CD14-positive monocyte (primary cell): ENCODE data around the gene TBCK. TPM values are rescaled to one million over a fixed set of nuclear protein-coding genes. Genes with fewer than 3 reads are reported as not detected.

Source experiments
- DNase-seq, 3 donors: peaks; one replicate each; pipeline ENCODE4 v3.0.0-alpha.2; 2011 to 2022
- H2AFZ ChIP-seq: 2 replicates; pipeline ENCODE4 v1.6.0; 2012; ENCODE audit warnings: mild to moderate bottlenecking, low read depth, low read length, inconsistent platforms; ENCODE audit not compliant: insufficient read depth, poor library complexity, severe bottlenecking
- H3K27ac ChIP-seq, 2 donors: 1 replicate in 1 of 2; 2 replicates in 1 of 2; pipeline ENCODE4 v1.5.1; 2012 to 2013; ENCODE audit warnings: low read length in 2 of 2, control low read depth in 1 of 2, inconsistent platforms in 1 of 2, low read depth in 1 of 2, mild to moderate bottlenecking in 1 of 2
- H3K27me3 ChIP-seq, 2 donors: one replicate each; pipeline versions ENCODE4 v1.6.0 to v1.6.1; 2011 to 2013; ENCODE audit warnings: low read length in 2 of 2; ENCODE audit not compliant: control insufficient read depth in 2 of 2, insufficient read depth in 2 of 2
- H3K36me3 ChIP-seq, 2 donors: replicated peaks in 1 of 2; 1 replicate in 1 of 2; 2 replicates in 1 of 2; pipeline versions ENCODE4 v1.5.1 to v1.6.1; 2012 to 2013; ENCODE audit warnings: low read length in 2 of 2, control low read depth in 1 of 2, inconsistent platforms in 1 of 2, mild to moderate bottlenecking in 1 of 2; ENCODE audit not compliant: insufficient read depth in 2 of 2, control insufficient read depth in 1 of 2
- H3K4me1 ChIP-seq, 2 donors: 1 replicate in 1 of 2; 2 replicates in 1 of 2; pipeline versions ENCODE4 v1.5.1 to v1.6.1; 2012 to 2013; ENCODE audit warnings: low read length in 2 of 2, control low read depth in 1 of 2, inconsistent platforms in 1 of 2, mild to moderate bottlenecking in 1 of 2, moderate library complexity in 1 of 2; ENCODE audit not compliant: insufficient read depth in 2 of 2, control insufficient read depth in 1 of 2
- H3K4me2 ChIP-seq: replicated peaks from 2 replicates; pipeline ENCODE3; 2012; ENCODE audit warnings: low read length, moderate library complexity, mild to moderate bottlenecking; ENCODE audit not compliant: poor library complexity, severe bottlenecking; ENCODE audit errors: extremely low read depth
- H3K4me3 ChIP-seq, 3 experiments: fragments of 200-600 bp in 1 of 3; sonication (generic) in 1 of 3; replicated peaks in 1 of 3; 1 replicate in 2 of 3; 2 replicates in 1 of 3; pipeline ENCODE4 v1.5.1; 2011 to 2013; ENCODE audit warnings: low read length in 3 of 3, mild to moderate bottlenecking in 3 of 3, control low read depth in 2 of 3, low read depth in 2 of 3, inconsistent platforms in 1 of 3, moderate library complexity in 1 of 3
- H3K79me2 ChIP-seq: 2 replicates; pipeline ENCODE4 v1.6.0; 2012; ENCODE audit warnings: mild to moderate bottlenecking, control low read depth, inconsistent platforms, low read length, moderate library complexity; ENCODE audit not compliant: insufficient read depth
- H3K9ac ChIP-seq: 2 replicates; pipeline ENCODE4 v1.6.0; 2017; ENCODE audit warnings: low read length, mild to moderate bottlenecking; ENCODE audit not compliant: insufficient read depth, poor library complexity, severe bottlenecking
- H3K9me3 ChIP-seq, 2 donors: replicated peaks in 1 of 2; 1 replicate in 1 of 2; 2 replicates in 1 of 2; pipeline versions ENCODE4 v1.5.1 to v1.6.1; 2012 to 2013; ENCODE audit warnings: low read length in 2 of 2, control low read depth in 1 of 2; ENCODE audit not compliant: control insufficient read depth in 1 of 2, insufficient read depth in 1 of 2
- H4K20me1 ChIP-seq: 2 replicates; pipeline ENCODE4 v1.6.0; 2012; ENCODE audit warnings: mild to moderate bottlenecking, low read length, control low read depth, moderate library complexity; ENCODE audit not compliant: insufficient read depth
- H3K27ac Mint-ChIP-seq, 7 donors: one replicate each; pipeline ENCODE4 v1.8.0; 2020; ENCODE audit warnings: mild to moderate bottlenecking in 7 of 7, mixed read lengths in 7 of 7, moderate library complexity in 6 of 7, inconsistent platforms in 2 of 7
- H3K27me3 Mint-ChIP-seq, 3 donors: one replicate each; pipeline ENCODE4 v1.8.0; 2021 to 2022; ENCODE audit warnings: low read depth in 3 of 3, mild to moderate bottlenecking in 3 of 3, mixed read lengths in 3 of 3, moderate library complexity in 3 of 3, inconsistent platforms in 1 of 3
- H3K36me3 Mint-ChIP-seq, 2 donors: one replicate each; pipeline ENCODE4 v1.8.0; 2020; ENCODE audit warnings: mixed read lengths in 2 of 2, inconsistent platforms in 1 of 2, mild to moderate bottlenecking in 1 of 2
- H3K4me1 Mint-ChIP-seq: one replicate; pipeline ENCODE4 v1.8.0; 2020; ENCODE audit warnings: mild to moderate bottlenecking, mixed read lengths
- H3K4me3 Mint-ChIP-seq, 2 donors: one replicate each; pipeline ENCODE4 v1.8.0; 2020; ENCODE audit warnings: mild to moderate bottlenecking in 2 of 2, mixed read lengths in 2 of 2, moderate library complexity in 1 of 2
- H3K9me3 Mint-ChIP-seq, 7 donors: one replicate each; pipeline ENCODE4 v1.8.0; 2020 to 2022; ENCODE audit warnings: mixed read lengths in 7 of 7, mild to moderate bottlenecking in 6 of 7, moderate library complexity in 6 of 7, inconsistent platforms in 2 of 7
- CTCF ChIP-seq: fragments of 200-600 bp; IDR thresholded peaks from one replicate; pipeline ENCODE4 v1.8.0; 2022; ENCODE audit warnings: antibody characterized with exemption, mild to moderate bottlenecking
- WGBS: methylation state at CpG from one replicate; pipeline ENCODE4 v1.1.5; 2013; ENCODE audit warnings: missing lambda C conversion rate; ENCODE audit not compliant: insufficient coverage; 5-methylcytosine and 5-hydroxymethylcytosine counted together
- intact Hi-C, 2 donors: fragments of 100-400 bp; cut with micrococcal nuclease; formaldehyde crosslinking; loops; one replicate each; pipeline versions ENCODE4 v1.15.0 to v1.15.1; 2023
- polyA plus RNA-seq, 3 donors: library from polyadenylated mRNA; depleted of rRNA in 1 of 3; unstranded in 2 of 3; stranded (reverse) in 1 of 3; fragments of 300-500 nt in 2 of 3; fragments of >200 nt in 1 of 3; fragmentation: Illumina TruSeq in 2 of 3; gene quantifications; 1 replicate in 2 of 3; 2 replicates in 1 of 3; pipeline ENCODE4 v1.2.3, GENCODE V29; 2012 to 2021

TBCK gene
- polyA plus RNA-seq, 3 donors = 8.0 to 14.0 (median 12.5) TPM

GRCh38 chr4:106056914-106057313 is 259.1 kb downstream of the TBCK start:
- H3K9ac ChIP-seq = no peak overlapping the region
- no peaks in the 10 kb centered on the region for H4K20me1 ChIP-seq
- H3K36me3 ChIP-seq = no peaks in the 10 kb centered on the region
- no peak overlapping the region for H3K27ac ChIP-seq
- Mint-ChIP-seq H3K4me3 (no peak overlapping the region), H3K27ac (no peak overlapping the region), H3K27me3 (no peaks in the 10 kb centered on the region), H3K36me3 (peaks cover 0 to 3% of the 10 kb centered on the region in 2 donors), H3K9me3 (peaks cover 0 to 2% (median 0%) of the 10 kb centered on the region in 7 donors), H3K4me1 (no peaks in the 10 kb centered on the region)
- no peak overlapping the region for H3K4me2 ChIP-seq
- H3K79me2 ChIP-seq = no peaks in the 10 kb centered on the region
- no peaks in the 10 kb centered on the region for H3K9me3 ChIP-seq
- no peak for DNase-seq
- no peaks in the 10 kb centered on the region for H3K27me3 ChIP-seq
- H3K4me1 ChIP-seq = no peaks in the 10 kb centered on the region
- H3K4me3 ChIP-seq = no peak overlapping the region
- H2AFZ ChIP-seq = no peak overlapping the region
- TF ChIP-seq CTCF = no peak
- intact Hi-C loops = no loop called here

- H3K27me3 ChIP-seq = no peaks in the 10 kb centered on the region
- no peaks in the 10 kb centered on the region for H3K9me3 ChIP-seq
- no peaks in the 10 kb centered on the region for H3K36me3 ChIP-seq
- intact Hi-C loops = no loop called here
- no peak overlapping the region for H3K27ac ChIP-seq
- H3K4me3 Mint-ChIP-seq = no peak overlapping the region
- H3K36me3 Mint-ChIP-seq = no peaks in the 10 kb centered on the region
- H3K4me3 ChIP-seq = no peak overlapping the region
- no peaks in the 10 kb centered on the region for H3K79me2 ChIP-seq
- TF ChIP-seq CTCF = no peak
- H3K9ac ChIP-seq = no peak overlapping the region
- peaks cover 0 to 3% (median 0%) of the 10 kb centered on the region in 7 donors for H3K9me3 Mint-ChIP-seq
- DNase-seq = no peak
- no peak overlapping the region for H3K27ac Mint-ChIP-seq
- no CpG with 5 or more reads among the region's 1 CpG for WGBS
- H3K4me1 Mint-ChIP-seq = no peaks in the 10 kb centered on the region
- peaks cover 0 to 2% (median 0%) of the 10 kb centered on the region in 3 donors for H3K27me3 Mint-ChIP-seq
- H3K4me1 ChIP-seq = no peaks in the 10 kb centered on the region
- no peak overlapping the region for H3K4me2 ChIP-seq
- H4K20me1 ChIP-seq = no peaks in the 10 kb centered on the region
- H2AFZ ChIP-seq = no peak overlapping the region
Measured at GRCh38 chr4:106051514-106051913, 264.5 kb downstream of the TBCK start.
